Hematopoietic multipotent progenitor cell treated with erythropoietin and hydrocortisone succinate and interleukin-3 and kit ligand, for 8 days (in vitro differentiated cells): Measurements from ENCODE around the gene NENF.
A peak's percentile ranks its signal among the peaks of the same experiment; 100 is the strongest.
"Not testable (repeated sequence)": the region's sequence is repeated elsewhere in the genome, so short reads cannot be mapped to it uniquely, and the experiment has no call there.

Experiments
- DNase-seq: peaks from one replicate; pipeline ENCODE4 v3.0.0-alpha.2; 2015

The NENF gene

DNA sequence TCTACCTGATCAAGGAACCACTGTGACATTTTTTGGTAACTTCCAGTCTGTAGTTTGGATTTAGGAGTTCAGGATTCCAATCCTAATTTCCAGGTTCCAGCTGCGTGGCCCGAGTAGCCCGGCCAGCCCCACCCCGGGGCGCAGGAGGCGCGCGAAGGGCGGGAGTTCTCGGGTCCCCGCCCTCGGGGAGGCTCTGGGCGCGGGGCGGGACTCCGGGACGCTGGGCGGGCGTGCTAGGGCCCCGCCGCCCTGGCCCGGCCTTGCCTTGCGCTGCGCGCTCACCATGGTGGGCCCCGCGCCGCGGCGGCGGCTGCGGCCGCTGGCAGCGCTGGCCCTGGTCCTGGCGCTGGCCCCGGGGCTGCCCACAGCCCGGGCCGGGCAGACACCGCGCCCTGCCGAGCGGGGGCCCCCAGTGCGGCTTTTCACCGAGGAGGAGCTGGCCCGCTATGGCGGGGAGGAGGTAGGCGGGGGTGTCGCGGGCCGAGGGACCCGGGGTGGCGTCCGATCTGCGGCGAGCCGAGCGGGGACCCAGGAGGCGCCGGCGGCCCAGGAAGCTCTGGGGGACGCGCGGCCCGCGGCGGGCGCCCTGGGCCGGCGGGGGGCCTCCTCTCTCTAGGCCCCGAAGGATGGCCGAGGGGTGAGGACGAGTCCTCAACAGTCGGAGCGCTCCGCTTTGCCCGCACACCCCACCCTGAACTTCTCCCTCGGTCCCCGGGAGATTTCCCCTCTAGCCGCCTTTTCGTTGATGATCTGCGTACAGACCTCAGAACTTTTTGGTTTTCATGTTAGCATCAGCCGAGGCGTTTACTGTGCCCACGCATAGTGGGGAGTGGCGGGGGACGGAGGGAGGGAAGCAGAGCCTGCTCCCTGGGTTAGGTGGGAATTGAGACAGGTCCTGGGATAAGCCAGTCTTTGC lies at the start of gene NENF:
Gene NENF (plus strand): TSS at position 260 of the 916 bp plus-strand sequence. CDS start 24 bp downstream, at position 284.
- peak; percentile 83 for DNase-seq

DNA sequence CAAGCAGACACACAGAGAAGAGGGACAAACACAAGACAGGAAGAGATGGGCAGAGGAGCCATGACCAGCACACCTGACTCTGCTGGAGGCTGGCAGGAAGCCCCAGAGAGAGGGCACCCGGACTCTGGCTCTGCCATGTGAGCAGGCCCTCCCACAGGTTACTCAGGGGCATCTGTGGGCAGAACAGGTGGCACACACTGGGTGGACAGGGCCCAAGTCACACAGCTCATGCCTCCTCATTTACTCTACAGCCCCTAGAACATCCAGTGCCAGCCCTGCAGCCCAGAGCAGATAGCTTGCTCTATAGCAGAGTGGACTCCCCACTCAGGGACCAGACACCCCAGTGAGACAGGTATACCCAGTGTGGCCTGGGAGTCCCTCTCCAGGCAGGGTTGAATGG lies 46.7 kb upstream of the NENF start:
- no peak for DNase-seq

DNA sequence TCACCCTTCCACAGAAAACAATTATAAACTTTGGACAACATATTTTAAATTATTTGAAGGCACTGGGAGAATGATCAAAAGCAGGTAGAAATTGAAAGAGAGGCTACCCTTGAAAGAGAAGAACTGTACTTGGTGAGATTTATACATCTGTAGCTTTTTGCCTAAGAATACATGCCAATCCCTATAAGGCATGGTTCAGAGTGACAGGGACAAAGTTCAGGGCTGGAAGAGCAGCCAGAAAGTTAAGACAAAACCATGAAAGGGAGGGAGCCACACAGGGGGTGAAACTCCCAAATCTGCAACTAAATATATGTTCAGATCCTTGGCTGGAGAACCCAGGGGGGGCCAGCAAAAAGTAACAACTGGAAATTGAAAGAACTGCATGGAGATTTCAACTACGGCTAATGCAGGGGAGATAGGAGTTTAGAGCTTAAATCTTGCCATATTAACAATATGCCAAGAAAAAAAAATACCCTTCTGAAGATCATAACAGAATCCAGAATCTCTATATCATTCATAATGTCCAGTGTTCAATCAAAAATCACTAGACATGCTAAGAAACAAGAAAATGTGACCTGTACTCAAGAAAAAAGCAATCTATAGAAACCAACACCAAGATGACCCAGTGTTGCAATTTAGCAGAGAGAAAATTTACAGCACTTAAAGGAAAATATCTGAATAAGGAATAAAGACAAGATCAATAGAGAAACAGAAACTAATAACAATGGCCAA lies 43.6 kb upstream of the NENF start:
- DNase-seq = no peak

DNA sequence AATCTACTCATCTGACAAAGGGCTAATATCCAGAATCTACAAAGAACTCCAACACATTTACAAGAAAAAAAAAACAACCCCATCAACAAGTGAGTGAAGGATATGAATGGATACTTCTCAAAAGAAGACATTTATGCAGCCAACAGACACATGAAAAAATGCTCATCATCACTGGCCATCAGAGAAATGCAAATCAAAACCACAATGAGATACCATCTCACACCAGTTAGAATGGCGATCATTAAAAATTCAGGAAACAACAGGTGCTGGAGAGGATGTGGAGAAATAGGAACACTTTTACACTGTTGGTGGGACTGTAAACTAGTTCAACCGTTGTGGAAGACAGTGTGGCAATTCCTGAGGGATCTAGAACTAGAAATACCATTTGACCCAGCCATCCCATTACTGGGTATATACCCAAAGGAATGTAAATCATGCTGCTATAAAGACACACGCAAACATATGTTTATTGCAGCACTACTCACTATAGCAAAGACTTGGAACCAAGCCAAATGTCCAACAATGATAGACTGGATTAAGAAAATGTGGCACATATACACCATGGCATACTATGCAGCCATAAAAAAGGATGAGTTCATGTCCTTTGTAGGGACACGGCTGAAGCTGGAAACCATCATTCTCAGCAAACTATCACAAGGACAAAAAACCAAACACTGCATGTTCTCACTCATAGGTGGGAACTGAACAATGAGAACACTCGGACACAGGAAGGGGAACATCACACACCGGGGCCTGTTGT lies 36.9 kb upstream of the NENF start:
- not testable (repeated sequence) for DNase-seq

DNA sequence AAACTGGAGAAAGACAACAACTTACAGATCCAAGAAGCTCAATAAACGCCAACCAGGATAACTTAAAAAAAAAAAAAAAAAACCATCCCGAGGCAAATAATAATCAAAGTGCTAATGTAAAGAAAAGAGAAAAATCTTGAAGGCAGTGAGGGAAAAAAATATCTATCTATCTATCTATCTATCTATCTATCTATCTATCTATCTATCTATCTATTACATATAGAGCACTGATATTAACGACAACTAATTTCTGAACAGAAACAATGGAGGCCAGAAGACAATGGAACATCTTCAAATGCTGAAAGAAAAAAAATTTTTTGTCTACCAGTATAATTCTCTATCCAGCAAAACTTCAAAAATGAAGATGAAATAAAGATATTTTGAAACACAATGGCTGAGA lies 36.1 kb upstream of the NENF start:
- DNase-seq = no peak

DNA sequence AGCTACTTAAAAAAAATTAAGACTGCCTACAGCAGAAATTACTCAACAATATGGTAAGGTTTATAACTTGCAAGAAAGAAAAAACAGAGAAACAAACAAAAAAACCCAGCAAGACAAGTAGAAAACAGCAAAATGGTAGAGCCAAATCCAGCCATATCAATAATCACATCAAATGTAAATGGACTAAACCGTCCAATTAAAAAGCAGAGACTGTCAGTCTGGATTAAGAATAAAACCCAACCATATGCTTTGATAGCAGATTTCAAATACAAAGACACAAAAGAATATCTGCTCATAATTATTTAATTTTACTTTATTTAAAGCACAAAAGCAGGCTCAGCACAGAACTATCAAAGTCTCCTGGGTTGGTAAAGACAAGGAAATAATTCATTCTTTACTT lies 35.5 kb upstream of the NENF start:
- DNase-seq = no peak

DNA sequence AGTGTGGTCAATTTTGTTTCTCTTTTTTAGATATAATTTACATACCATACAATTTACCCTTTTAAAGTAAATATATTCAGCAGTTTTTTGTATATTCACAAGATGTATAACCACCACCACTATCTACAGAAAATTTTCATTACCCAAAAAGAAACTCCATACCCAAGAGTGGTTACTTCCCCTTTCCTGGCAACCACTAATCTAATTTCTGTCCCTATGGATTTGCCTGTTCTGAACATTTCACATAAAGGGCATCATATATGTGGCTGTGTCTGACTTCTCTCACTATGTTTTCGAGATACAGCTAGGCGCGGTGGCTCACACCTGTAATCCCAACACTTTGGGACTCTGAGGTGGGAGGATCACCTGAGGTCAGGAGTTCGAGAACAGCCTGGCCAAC lies 31.7 kb upstream of the NENF start:
- no peak for DNase-seq

DNA sequence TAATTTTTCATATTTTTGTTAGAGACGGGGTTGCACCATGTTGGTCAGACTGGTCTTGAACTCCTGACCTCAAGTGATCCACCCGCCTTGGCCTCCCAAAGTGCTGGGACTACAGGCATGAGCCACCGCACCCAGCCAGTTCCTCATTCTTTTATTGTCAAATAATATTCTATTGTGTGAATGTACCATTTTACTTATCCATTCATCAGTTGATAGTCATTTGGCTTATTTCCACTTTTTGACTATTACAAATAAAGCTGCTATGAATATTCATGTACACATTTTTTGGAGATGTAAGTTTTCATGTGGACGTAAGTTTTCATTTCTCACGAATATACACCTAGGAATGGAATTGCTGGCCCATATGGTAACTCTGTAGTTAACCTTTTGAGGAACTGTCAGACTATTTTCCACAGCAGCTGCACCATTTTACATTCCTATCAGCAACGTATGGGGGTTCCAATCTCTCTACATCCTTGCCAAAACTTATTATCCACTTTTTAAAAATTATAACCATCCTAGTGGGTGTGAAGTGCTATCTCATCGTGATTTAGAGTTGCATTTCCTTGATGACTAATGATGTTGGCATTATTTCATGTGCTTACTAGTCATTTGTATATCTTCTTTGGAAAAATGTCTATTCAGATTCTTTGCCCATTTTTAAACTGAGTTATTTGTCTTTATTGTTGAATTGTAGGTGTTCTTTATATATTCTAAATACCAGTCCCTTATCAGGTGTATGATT lies 30.7 kb upstream of the NENF start:
- no peak for DNase-seq

DNA sequence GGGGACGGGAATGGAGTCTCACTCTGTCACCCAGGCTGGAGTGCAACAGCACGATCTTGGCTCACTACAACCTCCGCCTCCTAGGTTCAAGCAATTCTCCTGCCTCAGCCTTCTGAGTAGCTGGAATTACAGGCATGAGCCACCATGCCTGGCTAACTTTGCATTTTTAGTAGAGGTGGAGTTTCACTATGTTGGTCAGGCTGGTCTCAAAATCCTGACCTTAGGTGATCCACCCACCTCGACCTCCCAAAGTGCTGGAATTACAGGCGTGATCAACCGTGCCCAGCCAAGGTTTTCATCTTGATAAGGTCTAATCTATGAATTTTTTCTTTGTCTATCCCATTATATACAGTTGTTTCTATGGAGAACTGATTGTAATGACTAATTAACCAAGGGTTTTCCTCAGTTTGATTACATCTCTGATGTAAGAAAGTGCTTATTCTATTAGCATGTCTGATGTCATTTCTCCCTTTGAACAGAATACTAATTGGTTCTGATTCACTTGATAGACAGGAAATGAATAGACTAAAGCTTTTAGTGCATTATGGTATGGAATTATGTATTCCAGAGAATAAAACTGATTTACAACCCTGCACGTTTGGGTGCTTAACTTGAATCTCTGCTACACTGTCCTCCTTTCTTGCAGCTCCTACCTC lies 29.9 kb upstream of the NENF start:
- no peak for DNase-seq

DNA sequence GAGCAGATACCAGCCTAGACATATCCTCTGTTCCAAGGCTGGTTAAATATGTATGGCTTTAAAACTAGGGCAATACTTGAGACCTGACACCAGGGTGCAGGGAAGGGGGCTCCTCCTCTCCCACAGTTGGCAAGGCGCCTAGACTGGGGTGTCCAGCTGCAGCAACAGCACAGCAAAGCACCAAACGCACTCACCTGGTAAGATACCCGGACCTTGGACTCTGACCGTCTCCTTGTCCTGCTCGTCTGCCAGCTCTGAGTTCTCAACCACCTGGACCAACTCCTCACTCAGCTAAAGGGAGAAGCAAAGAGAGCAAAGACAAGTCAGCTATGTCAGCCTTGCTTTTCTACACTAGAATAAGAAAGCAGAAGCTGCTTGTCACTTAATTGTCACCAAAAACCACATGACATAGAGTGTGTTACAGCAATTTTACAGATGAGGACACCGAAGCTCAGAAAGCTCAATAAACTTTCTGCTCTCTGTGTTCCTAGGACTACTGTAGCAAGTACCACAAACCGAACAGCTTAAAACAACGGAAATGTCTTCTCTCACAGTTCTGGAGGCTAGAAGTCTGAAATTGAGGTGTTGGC lies 22.4 kb upstream of the NENF start:
- DNase-seq = no peak

DNA sequence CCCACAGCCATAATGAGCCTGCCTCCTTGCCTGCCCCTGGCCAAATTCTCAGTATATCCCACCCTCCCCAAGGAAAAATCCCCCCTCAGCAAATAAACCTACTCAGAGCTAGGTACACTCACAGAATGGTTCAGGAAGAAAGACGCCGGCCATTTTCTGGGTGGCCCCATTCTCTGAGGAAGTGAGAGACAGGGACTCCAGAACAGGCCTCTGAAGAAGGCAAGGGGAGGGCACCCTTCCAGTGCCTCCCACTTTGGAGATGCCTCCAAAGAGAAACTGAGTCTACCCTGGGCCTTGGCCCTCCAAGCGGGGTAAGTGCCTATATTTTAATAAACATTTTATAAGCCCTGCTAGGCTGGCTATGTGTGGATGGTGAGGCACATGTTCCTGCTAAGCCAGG lies 20.3 kb upstream of the NENF start:
- DNase-seq = no peak

DNA sequence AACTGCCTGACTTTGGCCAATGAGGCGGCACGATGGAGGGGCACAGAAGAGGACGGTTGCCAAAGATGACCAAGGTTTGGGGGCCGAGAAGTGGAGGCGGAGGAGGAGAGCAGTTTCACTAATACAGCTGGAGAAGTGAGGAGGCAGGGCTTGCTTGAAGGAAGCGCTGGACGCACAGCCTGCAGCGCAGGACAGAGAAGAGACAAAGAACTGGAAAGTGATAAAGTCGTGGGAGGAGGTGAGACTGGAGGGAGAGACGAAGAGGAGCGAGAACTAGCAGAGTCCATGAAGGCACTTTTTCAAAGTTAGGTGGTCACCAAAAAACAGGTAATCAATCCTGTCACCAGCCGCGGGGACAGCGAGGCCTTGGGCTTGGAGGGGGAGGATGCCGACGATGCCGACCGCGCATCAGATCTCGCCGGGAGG lies 18.8 kb upstream of the NENF start:
- no peak for DNase-seq

DNA sequence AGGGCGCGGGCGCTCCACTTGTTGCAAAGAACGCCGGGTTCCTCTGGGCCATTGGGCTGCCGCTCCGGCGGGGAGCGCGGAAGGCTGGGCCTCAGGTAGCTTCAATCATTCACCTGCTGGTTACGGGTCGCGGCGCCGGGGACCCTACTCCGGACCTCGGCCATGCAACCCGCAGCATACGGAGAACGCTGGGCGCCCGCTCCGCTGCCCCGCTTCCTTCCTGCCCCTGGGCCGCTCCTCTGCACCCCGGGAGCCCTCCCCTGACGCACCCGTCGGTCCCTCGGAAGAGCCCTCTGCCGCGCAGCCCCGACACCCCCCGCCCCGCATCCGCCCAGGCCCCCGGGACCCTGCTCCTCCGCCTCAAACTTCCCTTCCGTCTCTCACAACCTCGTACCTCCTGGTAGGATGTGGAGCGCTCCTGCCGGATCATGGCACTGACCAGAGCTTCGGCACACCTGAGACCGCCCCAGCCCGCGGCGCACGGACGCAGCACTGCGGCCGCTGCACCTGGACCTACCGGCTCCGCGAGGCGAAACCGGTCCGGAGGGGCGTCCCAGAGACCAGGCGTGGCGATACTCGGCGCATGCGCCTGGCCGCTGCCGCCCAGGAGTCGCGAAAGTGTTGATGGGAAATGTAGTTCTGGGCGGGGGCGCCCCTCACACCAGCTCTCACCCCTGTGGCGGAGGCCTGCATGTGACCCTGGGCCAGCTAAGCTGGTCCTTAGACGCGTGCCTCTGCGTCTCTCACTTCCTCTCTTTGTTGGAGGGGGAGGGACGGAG lies 18.2 kb upstream of the NENF start, which contains the start of gene PACC1:
Gene PACC1 (minus strand): TSS at position 559 of the 779 bp plus-strand sequence. CDS start 129 bp downstream, at position 430.
- peak; percentile 96 for DNase-seq

DNA sequence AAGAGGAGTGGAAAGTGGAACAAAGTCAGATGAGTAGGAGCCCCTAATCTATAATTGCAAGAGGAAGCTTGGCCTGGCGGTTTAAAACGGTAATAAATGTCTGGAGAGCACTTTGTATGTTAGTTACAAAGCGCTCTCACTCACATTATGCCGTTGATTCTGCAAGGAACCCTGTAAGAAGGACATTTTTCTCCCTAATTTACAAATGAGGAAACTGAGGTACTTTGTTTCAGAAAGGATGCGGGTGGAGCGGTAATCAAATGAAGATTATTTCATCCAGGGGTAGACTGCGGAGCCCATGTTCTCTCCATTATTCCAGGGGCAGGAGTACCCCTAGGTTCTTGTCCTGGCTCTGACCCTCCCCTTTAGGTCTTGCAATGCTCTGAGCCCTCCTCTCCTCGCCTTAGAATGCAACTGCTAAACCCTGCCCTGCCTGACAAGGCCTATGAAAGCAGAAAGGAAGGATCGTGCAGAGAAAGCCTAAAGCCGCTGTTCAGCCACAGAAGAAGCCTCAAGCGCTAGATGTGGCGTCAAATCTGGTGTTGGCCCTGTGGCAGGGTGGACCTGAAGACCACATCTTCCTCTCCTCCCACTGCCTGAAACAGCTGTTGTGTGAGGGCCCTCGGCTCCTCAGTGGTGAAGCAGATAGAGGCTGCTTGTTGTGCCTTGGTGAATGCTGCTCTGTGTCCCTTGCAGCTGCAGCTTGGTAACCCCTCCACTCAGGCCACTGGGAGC lies 17.4 kb upstream of the NENF start:
- DNase-seq = peak; percentile 41

DNA sequence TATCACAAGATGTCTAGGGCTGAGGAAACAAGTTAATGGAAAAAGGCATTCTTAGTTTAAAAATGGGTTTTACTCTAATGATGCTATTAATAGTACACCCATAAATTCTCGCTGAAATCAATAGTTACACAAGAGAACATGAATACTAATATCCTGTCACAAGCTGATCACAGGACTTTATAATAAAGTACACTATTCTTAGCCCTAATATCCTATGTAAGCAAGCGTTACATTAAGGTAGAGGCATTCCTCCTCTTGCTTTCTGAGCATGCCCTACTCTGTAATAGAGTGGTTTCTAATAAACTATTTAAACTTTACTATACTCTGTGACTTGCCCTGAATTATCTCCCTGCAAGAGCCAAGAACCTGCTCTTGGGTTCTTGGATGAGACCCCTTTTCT lies 11.6 kb upstream of the NENF start:
- no peak for DNase-seq

DNA sequence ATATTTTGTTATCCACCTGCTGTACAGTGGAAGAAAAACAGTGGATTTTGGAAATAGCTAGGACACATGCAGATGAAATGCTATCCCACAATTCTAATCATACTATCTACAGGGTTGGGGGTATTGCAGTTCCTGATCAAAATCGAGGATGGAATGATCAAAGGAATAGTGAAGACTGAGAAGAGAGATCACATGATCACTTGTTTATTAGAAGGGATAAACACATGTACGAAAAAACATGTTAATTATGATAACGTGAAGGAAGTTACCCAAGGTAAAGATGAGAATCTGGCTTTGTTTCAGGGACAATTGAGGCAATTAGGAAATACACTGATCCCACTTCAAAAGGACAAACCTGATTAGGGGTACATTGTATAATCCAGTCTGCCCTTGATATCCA lies 8.8 kb upstream of the NENF start:
- no peak for DNase-seq

DNA sequence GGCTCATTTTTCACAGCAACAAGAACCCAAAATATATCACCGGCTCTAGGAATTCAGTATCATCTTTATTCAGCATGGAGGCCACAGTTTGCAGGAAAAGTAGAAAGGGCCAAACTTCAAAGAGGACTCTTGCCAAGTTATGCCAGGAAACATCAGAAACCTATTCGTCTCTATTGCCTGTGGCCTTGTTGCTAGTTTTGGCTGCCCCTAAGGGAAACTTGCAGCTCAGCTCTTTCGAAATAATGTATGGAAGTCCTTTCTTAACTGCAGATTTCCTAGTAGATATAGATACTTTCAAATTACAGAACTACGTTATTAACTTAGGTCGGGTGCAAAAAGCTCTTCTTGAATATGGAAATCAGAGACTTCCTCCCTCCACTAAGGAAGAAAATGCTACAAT lies 4.2 kb upstream of the NENF start:
- DNase-seq = no peak

DNA sequence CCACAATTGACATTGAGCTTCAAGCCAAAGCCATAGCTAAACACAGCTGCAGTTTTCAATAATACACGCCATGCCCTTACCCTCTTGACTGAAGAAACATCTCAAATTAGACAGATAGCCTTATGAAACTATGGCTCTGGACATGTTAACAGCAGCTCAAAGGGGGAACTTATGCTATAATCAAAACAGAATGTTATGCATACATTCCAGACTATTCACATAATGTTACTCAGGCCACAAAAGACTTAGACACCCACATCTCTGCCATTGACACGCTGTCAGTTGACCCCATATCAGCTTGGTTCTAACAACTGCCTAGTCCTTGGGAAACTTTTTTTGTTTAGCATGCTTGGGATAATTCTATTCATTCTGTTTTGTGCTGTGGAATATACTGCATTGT lies 2.3 kb upstream of the NENF start:
- DNase-seq = no peak

DNA sequence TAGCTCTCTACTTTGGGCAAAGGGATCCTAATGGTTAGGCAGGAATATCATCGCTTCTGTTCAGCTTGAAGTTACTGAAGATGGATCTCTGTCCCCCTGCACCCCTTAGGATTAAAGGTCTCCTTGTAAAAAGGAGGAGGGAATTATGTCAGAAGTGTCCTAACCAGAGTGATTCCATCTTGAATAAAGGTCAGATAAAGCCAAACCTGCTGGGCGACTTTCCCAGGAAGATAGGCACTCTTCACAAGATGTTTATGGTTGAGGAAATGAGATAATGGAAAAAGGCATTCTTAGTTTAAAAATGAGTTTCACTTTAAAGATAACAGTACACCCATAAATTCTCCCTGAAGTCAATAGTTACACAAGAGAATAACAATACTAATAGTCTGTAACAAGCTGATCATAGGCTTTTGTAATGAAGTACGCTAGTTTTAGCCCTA lies 1.7 kb upstream of the NENF start:
- peak; percentile 49 for DNase-seq

DNA sequence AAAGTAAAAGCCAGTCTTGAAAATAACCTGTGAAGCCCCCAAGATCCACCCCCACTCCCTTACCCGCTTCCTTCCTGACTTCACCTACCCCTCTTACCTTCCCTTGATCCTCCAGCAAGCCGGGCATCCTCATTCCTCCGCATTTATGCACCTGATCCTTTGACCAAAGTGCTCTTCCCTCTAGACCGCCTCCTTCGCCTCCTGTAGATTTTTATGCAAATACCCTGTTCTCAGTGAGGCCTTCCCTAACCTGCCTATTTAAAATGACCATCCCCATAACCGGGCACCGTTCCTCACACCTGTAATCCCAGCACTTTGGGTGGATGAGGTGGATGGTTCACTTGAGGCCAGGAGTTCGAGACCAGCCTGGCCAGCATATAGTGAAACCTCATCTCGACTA lies 1.1 kb upstream of the NENF start:
- no peak for DNase-seq
